ENCODE results near the gene POU2F1. TPM values are rescaled to one million over a fixed set of nuclear protein-coding genes. Genes with fewer than 3 reads are reported as not detected.

POU2F1 gene
- total RNA-seq, 1 experiment from 2014 or later, result 24.5 TPM

DNA sequence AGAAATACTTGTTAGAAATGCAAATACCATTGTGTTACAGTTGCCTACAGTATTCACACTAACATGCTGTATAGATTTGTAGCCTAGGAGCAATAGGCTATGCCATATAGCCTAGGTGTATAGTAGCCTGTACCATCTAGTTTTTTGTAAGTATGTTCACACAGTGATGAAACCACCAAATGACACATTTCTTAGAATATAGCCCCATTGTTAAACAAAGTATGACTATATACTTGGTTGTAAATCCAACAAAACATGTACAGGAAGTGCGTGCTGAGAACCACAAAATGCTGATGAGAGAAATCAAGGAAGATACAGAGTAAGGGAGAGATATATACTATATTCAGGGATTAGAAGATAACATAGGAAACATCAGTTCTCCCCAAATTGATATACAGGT, 92.2 kb downstream of the POU2F1 start:
- no peaks in the 10 kb centered on the region for H3K36me3 ChIP-seq (ENCODE audit: control insufficient read depth in 1 of 2, insufficient read depth in 2 of 2, low read length in 2 of 2)
- H2AFZ ChIP-seq (ENCODE audit: low read depth, low read length, poor library complexity, severe bottlenecking), result no peak overlapping the region
- no peak overlapping the region for H3K4me3 ChIP-seq (replicated peaks in 1 of 2; ENCODE audit: low read depth in 1 of 2, low read length in 2 of 2)
- POLR2A ChIA-PET, result no interaction called here
- no peaks in the 10 kb centered on the region for H4K20me1 ChIP-seq (ENCODE audit: insufficient read depth)
- DNase-seq (ENCODE audit: low read depth, low spot score) (no peak), ATAC-seq (no peak)
- H3K27ac ChIP-seq (ENCODE audit: low read depth, low read length), result no peak overlapping the region
- RAD21 ChIA-PET (ENCODE audit: low non-redundant PET in 1 of 2, low total read pairs in 2 of 2, uncharacterized antibody in 2 of 2, unreplicated experiment in 2 of 2), result no interaction called here
- no peaks in the 10 kb centered on the region for H3K4me1 ChIP-seq (ENCODE audit: control insufficient read depth in 1 of 2, insufficient read depth in 2 of 2, low read length in 2 of 2)
- no peaks in the 10 kb centered on the region for H3K9me2 ChIP-seq (ENCODE audit: insufficient read depth)
- no peak overlapping the region for H3K4me2 ChIP-seq (ENCODE audit: low read length)
- no TSS peak for BruUV-seq (replicated peaks)
- no peak for TF ChIP-seq CBX3 (IDR thresholded peaks at IDR 0.05; ENCODE audit: low read depth)
- no peak for TF ChIP-seq EZH2phosphoT487 (IDR thresholded peaks at IDR 0.05; ENCODE audit: borderline replicate concordance)
- TF ChIP-seq SP1 (IDR thresholded peaks at IDR 0.05; ENCODE audit: low read depth), result no peak
- no peak for TF ChIP-seq SIN3A (IDR thresholded peaks at IDR 0.05; ENCODE audit: low read depth)
- no peak for TF ChIP-seq TCF7L2 (IDR thresholded peaks at IDR 0.05; ENCODE audit: borderline replicate concordance, extremely low read depth, insufficient read depth, insufficient read length)
- no peak for TF ChIP-seq ZFX (IDR thresholded peaks at IDR 0.05)
- TF ChIP-seq JUND (IDR thresholded peaks at IDR 0.05), result no peak
- no peak for TF ChIP-seq CEBPB (IDR thresholded peaks at IDR 0.05; ENCODE audit: low read depth)
- TF ChIP-seq, protein P1, sequence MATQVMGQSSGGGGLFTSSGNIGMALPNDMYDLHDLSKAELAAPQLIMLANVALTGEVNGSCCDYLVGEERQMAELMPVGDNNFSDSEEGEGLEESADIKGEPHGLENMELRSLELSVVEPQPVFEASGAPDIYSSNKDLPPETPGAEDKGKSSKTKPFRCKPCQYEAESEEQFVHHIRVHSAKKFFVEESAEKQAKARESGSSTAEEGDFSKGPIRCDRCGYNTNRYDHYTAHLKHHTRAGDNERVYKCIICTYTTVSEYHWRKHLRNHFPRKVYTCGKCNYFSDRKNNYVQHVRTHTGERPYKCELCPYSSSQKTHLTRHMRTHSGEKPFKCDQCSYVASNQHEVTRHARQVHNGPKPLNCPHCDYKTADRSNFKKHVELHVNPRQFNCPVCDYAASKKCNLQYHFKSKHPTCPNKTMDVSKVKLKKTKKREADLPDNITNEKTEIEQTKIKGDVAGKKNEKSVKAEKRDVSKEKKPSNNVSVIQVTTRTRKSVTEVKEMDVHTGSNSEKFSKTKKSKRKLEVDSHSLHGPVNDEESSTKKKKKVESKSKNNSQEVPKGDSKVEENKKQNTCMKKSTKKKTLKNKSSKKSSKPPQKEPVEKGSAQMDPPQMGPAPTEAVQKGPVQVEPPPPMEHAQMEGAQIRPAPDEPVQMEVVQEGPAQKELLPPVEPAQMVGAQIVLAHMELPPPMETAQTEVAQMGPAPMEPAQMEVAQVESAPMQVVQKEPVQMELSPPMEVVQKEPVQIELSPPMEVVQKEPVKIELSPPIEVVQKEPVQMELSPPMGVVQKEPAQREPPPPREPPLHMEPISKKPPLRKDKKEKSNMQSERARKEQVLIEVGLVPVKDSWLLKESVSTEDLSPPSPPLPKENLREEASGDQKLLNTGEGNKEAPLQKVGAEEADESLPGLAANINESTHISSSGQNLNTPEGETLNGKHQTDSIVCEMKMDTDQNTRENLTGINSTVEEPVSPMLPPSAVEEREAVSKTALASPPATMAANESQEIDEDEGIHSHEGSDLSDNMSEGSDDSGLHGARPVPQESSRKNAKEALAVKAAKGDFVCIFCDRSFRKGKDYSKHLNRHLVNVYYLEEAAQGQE (IDR thresholded peaks at IDR 0.05; ENCODE audit: low read depth), result no peak
- no peak for TF ChIP-seq POLR2AphosphoS5 (IDR thresholded peaks at IDR 0.05; ENCODE audit: low read depth, low read length)
- TF ChIP-seq, protein P2, sequence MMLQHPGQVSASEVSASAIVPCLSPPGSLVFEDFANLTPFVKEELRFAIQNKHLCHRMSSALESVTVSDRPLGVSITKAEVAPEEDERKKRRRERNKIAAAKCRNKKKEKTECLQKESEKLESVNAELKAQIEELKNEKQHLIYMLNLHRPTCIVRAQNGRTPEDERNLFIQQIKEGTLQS (IDR thresholded peaks at IDR 0.05), result no peak
- TF ChIP-seq EGR1 (IDR thresholded peaks at IDR 0.05; ENCODE audit: low read depth), result no peak
- TF ChIP-seq, protein P3, sequence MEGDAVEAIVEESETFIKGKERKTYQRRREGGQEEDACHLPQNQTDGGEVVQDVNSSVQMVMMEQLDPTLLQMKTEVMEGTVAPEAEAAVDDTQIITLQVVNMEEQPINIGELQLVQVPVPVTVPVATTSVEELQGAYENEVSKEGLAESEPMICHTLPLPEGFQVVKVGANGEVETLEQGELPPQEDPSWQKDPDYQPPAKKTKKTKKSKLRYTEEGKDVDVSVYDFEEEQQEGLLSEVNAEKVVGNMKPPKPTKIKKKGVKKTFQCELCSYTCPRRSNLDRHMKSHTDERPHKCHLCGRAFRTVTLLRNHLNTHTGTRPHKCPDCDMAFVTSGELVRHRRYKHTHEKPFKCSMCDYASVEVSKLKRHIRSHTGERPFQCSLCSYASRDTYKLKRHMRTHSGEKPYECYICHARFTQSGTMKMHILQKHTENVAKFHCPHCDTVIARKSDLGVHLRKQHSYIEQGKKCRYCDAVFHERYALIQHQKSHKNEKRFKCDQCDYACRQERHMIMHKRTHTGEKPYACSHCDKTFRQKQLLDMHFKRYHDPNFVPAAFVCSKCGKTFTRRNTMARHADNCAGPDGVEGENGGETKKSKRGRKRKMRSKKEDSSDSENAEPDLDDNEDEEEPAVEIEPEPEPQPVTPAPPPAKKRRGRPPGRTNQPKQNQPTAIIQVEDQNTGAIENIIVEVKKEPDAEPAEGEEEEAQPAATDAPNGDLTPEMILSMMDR (IDR thresholded peaks at IDR 0.05 in 2 of 3, conservative IDR thresholded peaks at IDR 0.05 in 1 of 3; ENCODE audit: borderline replicate concordance in 1 of 3, insufficient read depth in 1 of 3, low read depth in 2 of 3, low read length in 2 of 3), result no peak
- no peak for TF ChIP-seq FOSL1 (IDR thresholded peaks at IDR 0.05; ENCODE audit: low read depth)
- TF ChIP-seq SRF (IDR thresholded peaks at IDR 0.05; ENCODE audit: low read depth), result no peak
- H3K9ac ChIP-seq (ENCODE audit: low read length), result no peak overlapping the region
- CTCF ChIA-PET, result no interaction called here
- H3K9me3 ChIP-seq (ENCODE audit: control insufficient read depth in 1 of 2, insufficient read depth in 1 of 2, low read depth in 1 of 2, low read length in 2 of 2), result peaks cover 3% of the 10 kb centered on the region in 2 experiments; a peak in 1 of 4 replicates
- 0 out of 2 replicates have a peak, but pooled peaks cover 4% of the 10 kb centered on the region for H3K79me2 ChIP-seq (ENCODE audit: insufficient read depth, low read length)
- no peaks in the 10 kb centered on the region for H3K27me3 ChIP-seq (ENCODE audit: insufficient read depth, low read length)
- intact Hi-C loops (cut with micrococcal nuclease), result no loop called here

Measured in HCT116 (cell line).